Stimulated activated CD4-positive, alpha-beta T cell treated with anti-CD3 and anti-CD28 coated beads, Interleukin-12 subunit alpha, Interleukin-12 subunit beta, amount 100 ng/mL, for 48 hours (primary cell): Measurements from ENCODE around the gene FBXL14.
"Not testable (repeated sequence)": the region's sequence is repeated elsewhere in the genome, so short reads cannot be mapped to it uniquely, and the experiment has no call there.

Experiments used
- DNase-seq, 3 donors: peaks; one replicate each; pipeline ENCODE4 v3.0.0-alpha.2; 2020; ENCODE audit warnings: low read depth in 2 of 3, low spot score in 1 of 3

FBXL14 gene

DNA sequence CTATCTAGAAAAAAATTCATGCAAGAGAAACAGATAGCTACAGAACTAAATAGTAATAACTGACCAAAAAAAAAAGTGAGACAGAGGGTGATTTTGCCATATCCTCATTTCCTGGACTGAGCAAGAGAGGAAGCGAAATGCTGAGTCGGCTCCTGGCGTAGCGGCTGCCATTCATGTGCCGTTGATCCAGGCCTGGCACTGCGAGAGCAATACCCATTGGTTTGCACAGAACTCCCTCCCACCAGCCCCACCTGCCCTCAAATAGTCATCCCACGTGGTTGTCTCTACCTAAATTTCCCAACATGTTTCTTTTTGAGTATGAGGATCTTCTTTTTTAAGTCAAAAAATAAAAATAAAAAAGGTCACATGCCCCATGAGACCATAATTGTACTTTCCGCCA is 25.2 kb upstream of the FBXL14 start:
- no peak for DNase-seq

- DNase-seq, result no peak
Measured at GRCh38 chr12:1619159-1619558, 24.8 kb upstream of the FBXL14 start.

GRCh38 chr12:1618489-1618888 is 24.1 kb upstream of the FBXL14 start:
- DNase-seq, result no peak

DNA sequence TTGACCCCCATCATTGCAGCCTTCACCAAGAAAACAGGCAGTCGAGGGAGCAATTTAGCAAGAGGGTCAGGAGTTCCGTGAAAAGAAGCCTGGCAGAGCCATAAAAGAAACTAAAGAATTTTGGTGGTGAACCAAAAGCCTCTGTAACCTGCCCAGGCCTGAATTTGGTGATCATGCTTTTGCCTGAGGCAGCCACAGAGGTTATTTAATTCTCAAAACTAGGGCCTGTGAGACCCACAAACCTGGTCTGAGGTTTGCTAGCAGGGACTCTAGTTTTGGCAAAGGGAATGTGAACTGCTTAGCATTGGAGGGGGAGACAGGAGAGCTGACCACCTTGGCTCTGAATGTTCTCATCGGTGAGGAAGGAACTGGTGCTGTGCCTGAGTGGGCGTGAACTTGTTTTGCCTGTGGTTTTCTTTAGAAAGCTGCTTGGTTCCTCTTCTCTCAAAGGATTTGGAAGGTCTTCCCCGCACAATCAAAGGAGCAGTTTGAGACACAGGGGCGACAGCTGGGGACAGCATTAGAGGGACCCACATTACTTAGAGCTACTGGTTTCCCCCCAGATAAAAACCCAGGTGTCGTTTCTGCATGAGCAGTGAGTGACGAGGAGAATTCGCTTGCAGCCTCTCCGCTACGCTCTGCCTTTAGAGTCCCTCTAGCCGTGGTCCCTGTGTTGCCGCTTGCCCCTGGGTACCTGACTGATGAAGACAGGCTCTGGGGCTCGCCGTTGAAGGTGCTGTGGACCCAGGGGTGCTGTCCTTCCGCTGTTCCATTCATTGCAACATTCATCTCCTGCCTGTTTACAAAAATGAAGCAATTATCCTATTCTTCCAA is 22.1 kb upstream of the FBXL14 start:
- no peak for DNase-seq

- DNase-seq, result no peak
Measured at GRCh38 chr12:1614360-1614759, 20.0 kb upstream of the FBXL14 start.

DNA sequence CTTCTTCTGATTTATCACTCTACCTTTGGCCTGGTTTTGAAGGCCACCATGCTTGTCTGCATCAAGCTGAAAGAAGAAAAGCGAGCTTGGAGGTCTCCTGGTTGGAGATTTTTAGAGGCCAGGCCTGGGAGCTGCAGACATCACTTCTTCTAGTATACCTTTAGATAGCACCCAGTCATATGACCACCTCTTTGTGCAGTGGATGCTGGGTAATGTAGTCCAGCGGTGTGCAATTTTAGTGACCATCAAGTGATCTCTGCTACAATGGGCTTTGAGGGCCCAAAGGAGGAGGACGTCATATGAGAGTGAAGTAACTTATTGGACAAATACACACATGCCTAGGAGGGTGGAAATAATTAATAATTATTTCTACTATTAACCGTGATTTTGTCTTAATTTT is 19.5 kb upstream of the FBXL14 start:
- no peak for DNase-seq

- no peak for DNase-seq
Measured at GRCh38 chr12:1611803-1612572, 17.6 kb upstream of the FBXL14 start.

- no peak for DNase-seq
Measured at GRCh38 chr12:1610072-1610643, 15.8 kb upstream of the FBXL14 start.

DNA sequence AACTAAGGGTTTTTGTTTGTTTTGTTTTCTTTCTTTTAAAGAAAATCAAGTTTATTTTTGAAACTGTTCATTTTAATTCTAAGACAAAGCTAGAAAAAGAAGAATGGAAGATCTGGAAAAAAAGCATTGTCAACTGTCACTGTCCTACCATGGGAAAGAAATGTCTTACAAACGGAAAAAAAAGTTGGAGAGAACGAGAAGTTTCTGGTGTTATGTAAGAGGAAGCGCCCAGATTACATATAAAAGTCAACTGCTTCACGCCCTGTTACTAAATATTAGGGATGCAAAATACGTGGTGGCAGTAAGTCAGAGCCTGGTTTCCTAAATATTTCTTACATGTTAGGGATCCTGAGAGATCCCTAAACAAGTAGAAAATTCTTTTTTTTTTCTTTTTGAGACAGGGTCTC is 14.3 kb upstream of the FBXL14 start:
- no peak for DNase-seq

DNA sequence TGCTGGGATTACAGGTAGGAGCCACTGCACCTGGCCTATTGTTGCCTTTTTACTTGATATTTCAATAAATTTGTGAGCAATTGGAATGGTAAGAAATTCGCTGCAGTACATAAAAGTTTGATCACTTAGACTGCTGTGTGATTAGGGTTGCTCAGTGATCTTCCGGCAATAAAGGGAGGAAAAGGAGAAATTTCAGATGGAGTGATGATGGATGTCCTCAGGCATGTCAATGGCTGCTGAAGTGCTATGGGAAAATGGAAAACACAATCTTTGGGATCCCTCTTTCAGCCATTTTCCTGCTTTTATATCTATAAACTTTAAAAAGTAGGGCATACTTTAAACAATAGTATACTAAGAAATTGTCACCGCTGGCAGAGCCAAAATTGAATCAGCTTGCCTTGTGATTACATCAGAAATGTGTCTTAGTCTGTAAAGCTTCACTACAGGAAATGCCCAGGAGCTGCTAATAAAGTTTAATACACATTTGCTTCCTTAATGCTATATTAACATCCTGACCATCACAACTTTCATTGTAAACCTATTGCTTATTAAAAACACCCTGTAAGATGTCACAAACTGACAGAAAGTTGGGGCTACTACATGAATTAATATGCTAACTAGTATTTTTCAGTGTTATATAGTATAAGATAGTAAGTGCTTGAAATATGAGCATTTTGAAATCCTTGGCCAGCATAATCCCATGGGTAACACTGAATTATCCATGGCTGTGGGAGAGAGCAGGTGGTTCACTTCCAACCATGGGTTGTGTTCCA is 13.7 kb upstream of the FBXL14 start:
- no peak for DNase-seq

- DNase-seq, result peak in 2 of 3 donors; percentile 50 to 72
Measured at GRCh38 chr12:1606021-1606622, 11.7 kb upstream of the FBXL14 start.

- peak in 1 of 3 donors; percentile 55 for DNase-seq
Measured at GRCh38 chr12:1605129-1606020, 11.0 kb upstream of the FBXL14 start.

DNA sequence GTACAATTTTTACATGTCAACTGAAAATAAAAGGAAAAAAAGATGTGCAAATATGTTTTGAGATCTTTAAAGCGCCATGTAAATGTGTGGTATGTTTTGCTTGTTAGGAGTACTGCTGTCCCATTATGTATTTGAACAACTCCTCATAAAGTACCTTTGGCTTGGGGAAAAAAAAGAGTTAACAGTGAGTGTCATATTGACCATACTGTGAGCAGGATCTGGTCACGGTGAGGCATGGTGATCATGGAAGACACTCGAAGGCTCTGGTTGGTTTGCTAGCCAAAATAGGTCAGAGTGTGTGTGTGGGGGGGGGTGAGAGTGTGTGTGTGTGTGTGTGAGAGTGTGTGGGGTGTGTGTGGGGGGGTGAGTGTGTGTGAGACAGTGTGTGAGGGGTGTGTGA is 10.1 kb upstream of the FBXL14 start:
- DNase-seq, result no peak

- no peak for DNase-seq
Measured at GRCh38 chr12:1603269-1603993, 9.1 kb upstream of the FBXL14 start.

- not testable (repeated sequence) for DNase-seq
Measured at GRCh38 chr12:1602706-1603105, 8.3 kb upstream of the FBXL14 start.

- no peak for DNase-seq
Measured at GRCh38 chr12:1598757-1599156, 4.4 kb upstream of the FBXL14 start.

GRCh38 chr12:1595690-1596347 is 1.4 kb upstream of the FBXL14 start:
- DNase-seq, result no peak

DNA sequence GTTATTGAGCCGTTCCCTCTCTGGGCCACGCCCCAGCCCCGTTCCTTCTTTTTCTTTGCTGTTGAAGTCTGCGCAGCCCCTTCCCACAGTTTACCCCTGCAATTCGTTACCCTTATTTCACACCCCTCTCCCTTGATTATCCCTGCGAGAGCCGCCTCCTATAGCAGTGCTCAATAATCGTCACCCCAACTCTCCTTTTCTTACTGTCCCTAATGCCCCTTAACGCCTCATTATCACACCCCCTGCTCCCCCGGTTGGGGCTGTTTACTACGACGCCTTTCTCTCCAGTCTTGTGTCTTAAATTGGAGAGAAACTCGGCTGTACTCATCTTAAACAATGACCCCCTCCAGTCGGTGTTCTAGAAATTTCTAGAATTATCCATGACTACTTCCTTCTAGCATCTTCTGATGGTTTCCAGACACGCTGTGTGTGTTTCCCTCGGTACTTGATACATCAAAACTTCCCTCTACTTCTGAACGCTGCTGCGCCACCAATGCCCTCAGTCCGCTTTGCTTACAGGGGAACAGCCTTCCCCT is 713 bp upstream of the FBXL14 start:
- DNase-seq, result no peak

DNA sequence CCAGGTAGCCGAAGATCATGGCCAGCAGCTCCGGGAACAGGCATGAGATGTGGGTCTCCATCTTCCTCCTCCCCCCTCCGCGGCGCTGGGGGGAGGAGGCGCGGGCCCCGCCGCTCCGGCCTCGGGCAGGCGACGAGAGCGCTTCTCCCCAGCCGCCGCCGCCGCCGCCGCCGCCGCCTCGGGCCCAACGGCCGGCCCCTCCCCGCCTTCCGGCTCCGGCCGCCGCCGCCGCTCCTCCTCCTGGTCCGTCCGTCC is 448 bp downstream of the FBXL14 start:
- peak in 2 of 3 donors; percentile 28 to 30 for DNase-seq
